Transverse colon (tissue), 4 donors: ENCODE results near the gene SGPP1. TPM values are rescaled to one million over a fixed set of nuclear protein-coding genes. Genes with fewer than 3 reads are reported as not detected.
"Not testable (repeated sequence)": the region's sequence is repeated elsewhere in the genome, so short reads cannot be mapped to it uniquely, and the experiment has no call there.

Source experiments
- DNase-seq: peaks from one replicate; pipeline ENCODE4 v3.0.0-alpha.2; 2019
- H3K27ac ChIP-seq, 4 donors: fragments of 200-600 bp; sonication (generic); 2 replicates each; pipeline ENCODE4 v1.5.1; 2016 to 2018; ENCODE audit warnings: inconsistent platforms in 4 of 4
- H3K27me3 ChIP-seq: fragments of 200-600 bp; sonication (generic); 2 replicates; pipeline ENCODE4 v1.5.1; 2017; ENCODE audit warnings: inconsistent platforms
- H3K36me3 ChIP-seq, 4 donors: fragments of 200-600 bp; sonication (generic); 2 replicates each; pipeline ENCODE4 v1.5.1; 2017 to 2019; ENCODE audit warnings: inconsistent platforms in 4 of 4
- H3K4me1 ChIP-seq, 4 donors: fragments of 200-600 bp; sonication (generic); 2 replicates each; pipeline ENCODE4 v1.5.1; 2017 to 2020; ENCODE audit warnings: inconsistent platforms in 4 of 4
- H3K4me3 ChIP-seq, 4 donors: fragments of 200-600 bp; sonication (generic); 1 replicate in 1 of 4; 2 replicates in 3 of 4; pipeline versions ENCODE4 v1.5.1 to v1.6.1; 2017 to 2019; ENCODE audit warnings: inconsistent platforms in 4 of 4
- H3K9me3 ChIP-seq, 2 donors: fragments of 200-600 bp; sonication (generic); 2 replicates each; pipeline ENCODE4 v1.5.1; 2017 to 2019; ENCODE audit warnings: inconsistent platforms in 2 of 2
- EP300 ChIP-seq: sonication (generic); formaldehyde crosslinking; IDR thresholded peaks from one replicate; pipeline ENCODE4 v1.6.1; 2017; ENCODE audit warnings: antibody characterized with exemption, low read depth
- POLR2A ChIP-seq: fragments of 450-650 bp; IDR thresholded peaks from one replicate; pipeline ENCODE4 v1.6.1; 2016; ENCODE audit warnings: antibody characterized with exemption, mild to moderate bottlenecking, moderate library complexity
- POLR2AphosphoS5 ChIP-seq, 3 donors: sonication (generic); formaldehyde crosslinking; IDR thresholded peaks; one replicate each; pipeline ENCODE4 v1.6.1; 2016; ENCODE audit warnings: antibody characterized with exemption in 3 of 3
- WGBS, 2 donors: methylation state at CpG; one replicate each; pipeline ENCODE4 v1.1.5; 2018; ENCODE audit warnings: low coverage in 1 of 2; 5-methylcytosine and 5-hydroxymethylcytosine counted together
- in situ Hi-C, 4 donors: fragments of 200-750 bp; cut with MboI; loops; one replicate each; pipeline versions ENCODE4 v1.15.0 to v1.15.1; 2017; ENCODE audit warnings: low sequenced_read_pairs in 3 of 4, low pct_ligation_motif_present in 1 of 4, low pct_unique_long_range_greater_than_20kb in 1 of 4
- intact Hi-C: fragments of 100-400 bp; cut with DNase I; formaldehyde crosslinking; loops from one replicate; pipeline ENCODE4 v1.15.1; 2023; ENCODE audit warnings: low total_unique reads
- total RNA-seq, 4 donors: library from RNA; depleted of rRNA; stranded (reverse); fragments of >200 nt; gene quantifications; one replicate each; pipeline ENCODE4 v1.1.0, GENCODE V29; 2016
- TF ChIP-seq, protein P1 (sequence below), 5 experiments: fragments of 200-600 bp in 3 of 5; fragments of 450-650 bp in 2 of 5; sonication (generic) in 3 of 5; IDR thresholded peaks; 1 replicate in 2 of 5; 2 replicates in 3 of 5; pipeline ENCODE4 v1.5.1; 2016 to 2017; ENCODE audit warnings: antibody characterized with exemption in 5 of 5, inconsistent platforms in 3 of 5, mild to moderate bottlenecking in 2 of 5, moderate library complexity in 1 of 5

SGPP1 gene
- total RNA-seq, 4 donors from 2014 or later, result 7.6 to 23.9 (median 20.1) TPM

DNA sequence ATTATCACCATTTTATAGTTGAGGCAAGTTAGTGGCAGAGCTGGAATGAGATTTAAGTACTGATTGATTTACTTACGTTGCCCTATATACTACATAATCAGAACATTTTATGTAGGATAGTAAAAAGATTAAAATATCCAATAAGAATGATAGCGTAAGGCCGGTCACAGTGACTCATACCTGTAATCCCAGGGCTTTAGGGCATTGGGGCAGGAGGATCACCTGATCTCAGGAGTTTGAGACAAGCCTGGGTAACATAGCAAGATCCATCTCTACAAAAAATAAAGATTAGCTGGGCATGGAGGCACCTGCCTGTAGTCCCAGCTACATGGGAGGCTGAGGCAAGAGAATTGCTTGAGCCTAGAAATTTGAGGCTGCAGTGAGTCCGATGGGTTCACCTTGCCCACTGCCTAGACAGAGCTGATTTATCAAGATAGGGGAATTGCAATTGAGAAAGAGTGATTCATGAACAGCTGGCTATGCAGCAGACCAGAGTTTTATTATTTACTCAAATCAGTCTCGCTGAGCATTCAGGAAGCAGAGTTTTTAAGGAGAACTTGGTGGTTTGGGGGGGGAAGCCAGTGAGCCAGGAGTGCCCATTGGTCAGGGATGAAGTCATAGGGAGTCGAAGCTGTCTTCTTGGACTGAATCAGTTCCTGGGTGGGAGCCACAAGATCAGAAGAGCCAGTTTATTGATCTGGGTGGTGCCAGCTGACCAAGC lies 24.7 kb upstream of the SGPP1 start:
- no peaks in the 10 kb centered on the region for H3K36me3 ChIP-seq
- H3K4me1 ChIP-seq, result peaks cover 0 to 12% (median 3%) of the 10 kb centered on the region in 4 donors
- intact Hi-C loops (no loop called here), in situ Hi-C loops (loop anchor here in 3 of 4 donors (25.0 kb wide), 2 partner anchors 115 to 365 kb away; partner anchors contain the start of gene WDR89 (in 2 of the 3))
- H3K27ac ChIP-seq, result no peak overlapping the region
- WGBS, 2 donors, result 66 to 71% methylated on average over 4 to 6 of the region's 6 CpGs
- H3K27me3 ChIP-seq, result no peaks in the 10 kb centered on the region
- DNase-seq, result no peak
- TF ChIP-seq POLR2A (no peak), EP300 (no peak), POLR2AphosphoS5 (IDR thresholded peaks at IDR 0.05) (no peak)
- TF ChIP-seq, protein P1, sequence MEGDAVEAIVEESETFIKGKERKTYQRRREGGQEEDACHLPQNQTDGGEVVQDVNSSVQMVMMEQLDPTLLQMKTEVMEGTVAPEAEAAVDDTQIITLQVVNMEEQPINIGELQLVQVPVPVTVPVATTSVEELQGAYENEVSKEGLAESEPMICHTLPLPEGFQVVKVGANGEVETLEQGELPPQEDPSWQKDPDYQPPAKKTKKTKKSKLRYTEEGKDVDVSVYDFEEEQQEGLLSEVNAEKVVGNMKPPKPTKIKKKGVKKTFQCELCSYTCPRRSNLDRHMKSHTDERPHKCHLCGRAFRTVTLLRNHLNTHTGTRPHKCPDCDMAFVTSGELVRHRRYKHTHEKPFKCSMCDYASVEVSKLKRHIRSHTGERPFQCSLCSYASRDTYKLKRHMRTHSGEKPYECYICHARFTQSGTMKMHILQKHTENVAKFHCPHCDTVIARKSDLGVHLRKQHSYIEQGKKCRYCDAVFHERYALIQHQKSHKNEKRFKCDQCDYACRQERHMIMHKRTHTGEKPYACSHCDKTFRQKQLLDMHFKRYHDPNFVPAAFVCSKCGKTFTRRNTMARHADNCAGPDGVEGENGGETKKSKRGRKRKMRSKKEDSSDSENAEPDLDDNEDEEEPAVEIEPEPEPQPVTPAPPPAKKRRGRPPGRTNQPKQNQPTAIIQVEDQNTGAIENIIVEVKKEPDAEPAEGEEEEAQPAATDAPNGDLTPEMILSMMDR (IDR thresholded peaks at IDR 0.05), result no peak
- H3K4me3 ChIP-seq, result no peak overlapping the region
- no peaks in the 10 kb centered on the region for H3K9me3 ChIP-seq

DNA sequence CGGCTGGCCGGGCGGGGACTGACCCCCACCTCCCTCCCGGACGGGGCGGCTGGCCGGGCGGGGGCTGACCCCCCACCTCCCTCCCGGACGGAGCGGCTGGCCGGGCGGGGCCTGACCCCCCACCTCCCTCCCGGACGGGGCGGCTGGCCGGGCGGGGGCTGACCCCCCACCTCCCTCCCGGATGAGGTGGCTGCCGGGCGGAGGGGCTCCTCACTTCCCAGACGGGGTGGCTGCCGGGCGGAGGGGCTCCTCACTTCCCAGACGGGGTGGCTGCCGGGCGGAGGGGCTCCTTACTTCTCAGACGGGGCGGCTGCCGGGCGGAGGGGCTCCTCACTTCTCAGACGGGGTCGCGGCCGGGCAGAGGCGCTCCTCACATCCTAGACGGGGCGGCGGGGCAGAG lies 23.2 kb upstream of the SGPP1 start:
- DNase-seq, intact Hi-C loops, H3K4me3 ChIP-seq, H3K27me3 ChIP-seq, H3K27ac ChIP-seq, H3K9me3 ChIP-seq, H3K36me3 ChIP-seq: not testable (repeated sequence)
- H3K4me1 ChIP-seq, result peaks cover 0 to 17% (median 4%) of the 10 kb centered on the region in 4 donors
- 96% methylated on average over 13 of the region's 39 CpGs; no CpG with 5 or more reads in 1 of the 2 donors for WGBS, 2 donors
- in situ Hi-C loops, result loop anchor here in 3 of 4 donors (25.0 kb wide), 2 partner anchors 114 to 364 kb away; partner anchors contain the start of gene WDR89 (in 2 of the 3)

DNA sequence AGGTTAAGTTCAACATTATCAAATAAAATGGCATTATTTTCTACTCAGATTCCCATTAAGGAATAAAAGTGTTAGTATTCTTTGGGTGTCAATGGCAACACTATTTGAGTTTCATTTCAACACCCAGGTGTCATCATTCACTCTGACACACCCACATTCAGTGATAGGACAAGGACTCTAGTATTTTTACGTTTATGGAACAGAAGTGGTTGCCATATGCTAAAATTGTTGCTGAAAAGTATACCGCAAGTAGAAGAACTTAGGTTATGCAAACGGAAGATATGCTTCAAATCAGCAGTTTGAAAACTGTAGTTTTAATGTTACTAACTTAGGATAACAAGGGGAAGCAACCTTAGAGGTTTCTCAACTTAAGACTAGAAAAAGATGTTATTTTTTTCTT lies 20.0 kb upstream of the SGPP1 start:
- intact Hi-C loops (no loop called here), in situ Hi-C loops (no loop called here)
- Histone ChIP-seq H3K36me3 (no peaks in the 10 kb centered on the region), H3K9me3 (no peaks in the 10 kb centered on the region), H3K27ac (no peak overlapping the region), H3K27me3 (no peaks in the 10 kb centered on the region), H3K4me3 (no peak overlapping the region), H3K4me1 (peaks cover 0 to 15% (median 4%) of the 10 kb centered on the region in 4 donors)
- DNase-seq, result no peak
- TF ChIP-seq POLR2A (no peak), EP300 (no peak), POLR2AphosphoS5 (IDR thresholded peaks at IDR 0.05) (no peak)
- TF ChIP-seq, protein P1 (IDR thresholded peaks at IDR 0.05), result no peak
- WGBS, 2 donors, result 39 to 68% methylated on average over 3 of the region's 3 CpGs

DNA sequence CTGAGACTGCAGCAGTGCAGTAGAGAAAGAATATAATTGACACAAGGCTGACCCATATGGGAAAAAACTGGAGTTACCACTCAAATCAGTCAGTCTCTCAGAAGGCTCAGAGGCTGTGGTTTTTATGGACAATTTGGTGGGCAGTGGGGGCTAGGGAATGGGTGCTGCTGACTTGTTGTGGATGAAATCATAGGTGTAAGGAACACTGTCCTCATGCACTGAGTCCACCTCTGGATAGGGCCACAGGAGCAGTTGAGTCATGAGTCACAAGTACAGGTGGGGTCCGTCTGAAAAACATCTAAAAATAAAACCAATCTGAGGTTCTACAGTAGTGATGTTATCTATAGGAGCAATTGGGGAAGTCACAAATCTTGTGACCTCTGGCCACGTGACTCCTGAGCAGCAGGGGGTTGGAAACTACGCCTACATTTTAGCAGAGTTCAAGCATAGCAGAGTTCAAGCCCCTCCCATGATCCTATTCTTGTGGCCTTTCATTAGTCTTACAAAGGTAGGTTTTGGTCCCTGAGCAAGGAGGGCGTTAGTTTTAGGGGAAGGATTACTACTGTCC lies 18.1 kb upstream of the SGPP1 start:
- Histone ChIP-seq H3K4me1 (peaks cover 0 to 11% (median 4%) of the 10 kb centered on the region in 4 donors), H3K27me3 (no peaks in the 10 kb centered on the region), H3K36me3 (no peaks in the 10 kb centered on the region), H3K9me3 (no peaks in the 10 kb centered on the region), H3K27ac (no peak overlapping the region), H3K4me3 (no peak overlapping the region)
- in situ Hi-C loops (no loop called here), intact Hi-C loops (no loop called here)
- DNase-seq, result peak; percentile 37
- TF ChIP-seq POLR2AphosphoS5 (IDR thresholded peaks at IDR 0.05), result no peak
- TF ChIP-seq, protein P1 (IDR thresholded peaks at IDR 0.05), result no peak
- TF ChIP-seq EP300, result no peak
- no peak for TF ChIP-seq POLR2A
- WGBS, 2 donors, result 17 to 31% methylated on average over 2 to 4 of the region's 4 CpGs
